PFSK-1 (cell line): ENCODE data around the gene EIPR1.

Experiments used
- POLR2AphosphoS5 ChIP-seq: IDR thresholded peaks from 2 replicates; pipeline ENCODE4 v1.6.1; 2012; ENCODE audit warnings: low read depth, mild to moderate bottlenecking, control low read depth, low read length, moderate library complexity
- SIN3A ChIP-seq: IDR thresholded peaks from 2 replicates; pipeline ENCODE4 v1.6.1; 2012; ENCODE audit warnings: mild to moderate bottlenecking, low read length, moderate library complexity, borderline replicate concordance; ENCODE audit not compliant: insufficient read depth
- TAF1 ChIP-seq: IDR thresholded peaks from 2 replicates; pipeline ENCODE4 v1.6.1; 2012; ENCODE audit warnings: low read length, control low read depth, borderline replicate concordance; ENCODE audit not compliant: insufficient read depth

GRCh38 chr2:3264010-3264744, 113.4 kb downstream of the EIPR1 start:
- TF ChIP-seq POLR2AphosphoS5 (no peak), SIN3A (no peak), TAF1 (no peak)
